Stimulated activated naive CD4-positive, alpha-beta T cell (primary cell): ENCODE data around the gene UBXN4.
"Not testable (repeated sequence)": the region's sequence is repeated elsewhere in the genome, so short reads cannot be mapped to it uniquely, and the experiment has no call there.

ENCODE experiments used
- DNase-seq, 6 experiments: peaks; one replicate each; lab custom pipeline; 2025; lab: John Stamatoyannopoulos, UW

The UBXN4 gene, protein sequence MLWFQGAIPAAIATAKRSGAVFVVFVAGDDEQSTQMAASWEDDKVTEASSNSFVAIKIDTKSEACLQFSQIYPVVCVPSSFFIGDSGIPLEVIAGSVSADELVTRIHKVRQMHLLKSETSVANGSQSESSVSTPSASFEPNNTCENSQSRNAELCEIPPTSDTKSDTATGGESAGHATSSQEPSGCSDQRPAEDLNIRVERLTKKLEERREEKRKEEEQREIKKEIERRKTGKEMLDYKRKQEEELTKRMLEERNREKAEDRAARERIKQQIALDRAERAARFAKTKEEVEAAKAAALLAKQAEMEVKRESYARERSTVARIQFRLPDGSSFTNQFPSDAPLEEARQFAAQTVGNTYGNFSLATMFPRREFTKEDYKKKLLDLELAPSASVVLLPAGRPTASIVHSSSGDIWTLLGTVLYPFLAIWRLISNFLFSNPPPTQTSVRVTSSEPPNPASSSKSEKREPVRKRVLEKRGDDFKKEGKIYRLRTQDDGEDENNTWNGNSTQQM

DNA sequence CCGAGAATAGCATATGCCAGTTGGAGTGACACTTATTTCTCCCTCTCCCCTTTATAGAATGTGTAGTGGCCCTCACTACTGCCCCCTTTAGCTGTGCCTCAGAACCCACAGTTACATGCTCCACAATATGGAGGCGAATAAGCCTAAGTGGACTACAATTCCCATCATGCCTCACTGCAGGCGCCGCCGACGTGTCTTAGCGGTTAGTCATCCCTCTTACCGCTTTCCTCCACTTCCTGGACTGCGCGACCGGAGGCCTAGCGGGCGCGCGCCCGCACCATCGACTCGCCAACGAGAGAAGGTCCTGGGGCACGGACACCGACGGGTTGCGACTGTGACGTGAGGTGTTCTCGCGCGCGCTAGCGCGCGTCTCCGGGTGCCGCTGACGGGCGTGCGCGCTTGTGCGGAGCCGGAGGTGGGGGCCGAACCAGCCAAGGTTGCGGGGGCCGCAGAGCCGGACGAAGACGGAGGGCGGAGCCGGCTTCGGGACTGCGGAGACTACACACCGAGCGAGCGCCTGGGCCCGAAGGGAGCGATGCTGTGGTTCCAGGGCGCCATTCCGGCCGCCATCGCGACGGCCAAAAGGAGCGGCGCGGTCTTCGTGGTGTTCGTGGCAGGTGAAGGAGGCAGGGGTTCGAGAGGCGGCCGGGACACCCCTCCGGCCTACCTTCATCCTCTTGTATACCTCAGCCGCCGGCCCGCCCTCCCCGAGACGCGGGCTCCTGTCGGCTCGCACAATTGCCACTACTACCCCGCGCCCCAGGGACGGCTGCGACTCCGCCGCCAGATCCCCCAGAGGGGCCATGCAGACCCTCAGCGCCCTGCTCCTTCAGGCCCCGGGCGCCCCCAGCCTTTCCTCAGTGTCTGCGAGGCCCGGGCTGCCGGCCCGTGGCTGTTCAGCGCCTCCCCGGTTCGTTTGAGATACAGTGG lies at the start of gene UBXN4:
TSS of gene UBXN4 (plus strand) at position 461 of the 930 bp plus-strand sequence. CDS start at position 536, 75 bp downstream.
- peak; percentile 85 to 93 (median 89) for DNase-seq

DNA sequence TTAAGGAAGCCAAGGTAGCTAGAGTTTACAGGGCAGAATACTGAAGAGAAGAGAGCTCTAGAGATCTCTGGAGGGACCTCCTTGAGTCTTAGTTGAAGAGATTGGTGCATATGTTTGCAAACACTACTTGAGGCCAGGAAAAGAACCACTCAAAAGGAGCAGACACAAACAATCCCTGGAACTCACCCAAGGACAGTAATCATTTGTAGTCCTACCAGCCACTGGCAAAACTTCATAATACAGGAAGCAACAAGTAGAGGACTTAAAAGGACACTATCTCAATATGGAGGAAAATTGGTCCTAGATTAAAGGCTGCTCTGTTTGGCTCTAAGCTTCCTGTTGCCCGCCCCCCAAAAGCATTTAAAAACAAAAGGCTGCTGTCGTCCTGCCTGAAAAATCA lies 46.9 kb upstream of the UBXN4 start:
- DNase-seq = no peak

DNA sequence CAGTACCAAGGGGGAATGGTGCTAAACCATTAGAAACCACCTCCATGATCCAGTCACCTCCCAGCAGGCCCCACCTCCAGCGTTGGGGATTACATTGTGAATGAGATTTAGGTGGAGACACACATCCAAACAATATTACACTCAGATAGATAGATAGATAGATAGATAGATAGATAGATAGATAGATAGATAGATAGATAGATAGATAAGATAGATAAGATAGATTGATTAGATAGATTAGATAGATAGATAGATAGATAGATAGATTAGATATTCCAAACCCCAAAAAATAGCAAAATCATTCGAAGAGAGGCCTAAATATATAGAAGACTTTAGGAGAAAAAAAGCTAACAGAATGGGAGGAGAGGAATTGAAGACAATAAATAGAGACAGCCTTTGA lies 42.8 kb upstream of the UBXN4 start:
- DNase-seq = no peak

DNA sequence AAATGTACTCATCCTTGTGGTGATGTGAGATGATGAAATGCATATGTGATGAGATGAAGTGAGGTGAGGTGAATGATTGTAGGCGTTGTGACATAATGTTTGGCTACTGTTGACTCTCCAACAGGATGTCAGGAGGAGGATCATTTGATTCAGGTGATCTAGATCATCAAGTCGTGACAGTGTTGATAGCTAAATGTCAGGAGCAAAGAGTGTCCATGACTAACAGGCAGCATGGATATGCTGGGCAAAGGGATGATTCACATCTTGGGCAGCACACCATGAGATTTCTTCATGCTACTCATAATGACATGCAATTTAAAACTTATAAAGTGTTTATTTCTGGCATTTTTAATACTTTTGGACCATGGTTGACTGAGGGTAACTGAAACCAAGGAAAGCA lies 40.2 kb upstream of the UBXN4 start:
- no peak for DNase-seq

DNA sequence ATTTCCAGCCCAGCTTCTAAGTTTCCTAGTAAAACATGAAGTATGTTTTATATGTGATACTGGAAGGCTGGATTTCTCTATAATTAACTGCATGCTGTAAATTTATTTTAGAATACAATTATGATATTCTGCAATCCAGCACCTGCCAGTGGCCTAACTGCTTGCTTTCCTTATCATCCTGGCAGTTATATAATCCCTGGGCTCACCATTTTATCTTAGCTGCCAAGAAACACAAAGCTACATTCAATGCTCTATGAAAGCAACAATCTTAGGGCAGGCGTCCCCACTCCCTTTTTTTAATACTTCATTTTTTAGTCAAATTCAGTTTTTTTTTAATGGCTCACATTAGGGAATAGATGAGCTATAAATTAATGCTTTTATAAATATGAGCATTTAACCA lies 38.4 kb upstream of the UBXN4 start:
- DNase-seq = no peak

DNA sequence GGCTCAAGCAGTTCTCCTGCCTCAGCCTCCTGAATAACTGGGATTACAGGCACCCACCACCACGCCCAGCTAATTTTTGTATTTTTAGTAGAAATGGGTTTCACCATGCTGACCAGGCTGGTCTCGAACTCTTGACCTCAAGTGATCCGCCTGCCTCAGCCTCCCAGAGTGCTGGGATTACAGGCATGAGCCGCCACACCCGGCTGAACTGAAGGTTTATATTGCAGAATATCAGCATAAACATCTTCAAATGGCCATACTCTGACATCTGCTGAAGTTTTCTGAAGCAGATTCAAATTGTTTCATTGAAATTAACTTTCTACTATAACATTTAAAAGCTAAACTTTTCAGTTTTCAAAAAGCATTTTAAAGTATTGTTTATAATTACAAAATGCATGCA lies 37.6 kb upstream of the UBXN4 start:
- DNase-seq = not testable (repeated sequence)

DNA sequence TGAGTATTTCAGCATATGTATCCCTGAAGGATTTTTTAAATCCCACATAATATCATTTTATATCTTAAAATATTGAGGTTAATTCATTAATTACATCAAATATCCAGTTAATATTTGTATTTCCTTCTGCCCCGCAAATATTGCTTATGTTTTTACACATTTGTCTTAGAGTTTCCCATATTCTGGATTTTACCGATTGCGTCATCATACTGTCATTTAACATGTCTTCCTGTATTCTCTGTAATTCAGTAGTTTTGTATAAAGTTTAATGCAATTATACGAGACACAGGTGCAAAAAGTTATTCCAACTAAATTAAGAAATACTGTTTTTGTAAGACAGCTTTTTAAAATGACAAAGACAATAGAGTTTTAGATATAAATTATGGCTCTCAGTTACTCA lies 33.5 kb upstream of the UBXN4 start:
- no peak for DNase-seq

DNA sequence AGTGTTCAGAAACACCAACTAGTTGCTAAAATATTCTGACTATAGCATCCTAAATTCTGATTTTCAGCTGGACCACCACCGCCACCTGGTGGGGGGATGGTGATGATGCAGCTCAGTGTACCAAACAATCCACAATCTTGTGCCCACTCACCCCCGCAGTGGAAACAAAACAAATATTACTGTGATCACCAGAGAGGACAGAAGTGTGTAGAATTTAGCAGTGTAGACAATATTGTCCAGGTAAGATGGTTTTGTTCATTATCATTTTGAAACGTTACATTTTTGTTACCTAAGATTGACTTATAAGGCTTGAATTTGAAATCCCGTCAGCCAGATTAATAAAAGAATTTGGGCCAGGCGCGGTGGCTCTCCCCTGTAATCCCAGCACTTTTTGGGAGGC lies 31.7 kb upstream of the UBXN4 start:
- DNase-seq = peak; percentile 30 to 79 (median 56)

DNA sequence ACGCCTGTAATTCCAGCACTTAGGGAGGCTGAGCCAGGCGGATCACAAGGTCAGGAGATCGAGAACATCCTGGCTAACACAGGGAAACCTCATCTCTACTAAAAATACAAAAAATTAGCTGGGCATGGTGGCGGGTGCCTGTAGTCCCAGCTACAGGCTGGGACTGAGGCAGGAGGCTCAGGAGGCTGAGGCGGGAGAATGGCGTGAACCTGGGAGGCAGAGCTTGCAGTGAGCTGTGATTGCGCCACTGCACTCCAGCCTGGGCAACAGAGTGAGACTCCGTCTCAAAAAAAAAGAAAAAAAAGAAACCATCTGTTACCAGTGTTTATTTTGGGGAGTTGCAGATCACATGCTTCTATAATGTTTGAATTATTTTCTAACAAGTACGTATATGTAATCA lies 26.6 kb upstream of the UBXN4 start:
- not testable (repeated sequence) for DNase-seq

DNA sequence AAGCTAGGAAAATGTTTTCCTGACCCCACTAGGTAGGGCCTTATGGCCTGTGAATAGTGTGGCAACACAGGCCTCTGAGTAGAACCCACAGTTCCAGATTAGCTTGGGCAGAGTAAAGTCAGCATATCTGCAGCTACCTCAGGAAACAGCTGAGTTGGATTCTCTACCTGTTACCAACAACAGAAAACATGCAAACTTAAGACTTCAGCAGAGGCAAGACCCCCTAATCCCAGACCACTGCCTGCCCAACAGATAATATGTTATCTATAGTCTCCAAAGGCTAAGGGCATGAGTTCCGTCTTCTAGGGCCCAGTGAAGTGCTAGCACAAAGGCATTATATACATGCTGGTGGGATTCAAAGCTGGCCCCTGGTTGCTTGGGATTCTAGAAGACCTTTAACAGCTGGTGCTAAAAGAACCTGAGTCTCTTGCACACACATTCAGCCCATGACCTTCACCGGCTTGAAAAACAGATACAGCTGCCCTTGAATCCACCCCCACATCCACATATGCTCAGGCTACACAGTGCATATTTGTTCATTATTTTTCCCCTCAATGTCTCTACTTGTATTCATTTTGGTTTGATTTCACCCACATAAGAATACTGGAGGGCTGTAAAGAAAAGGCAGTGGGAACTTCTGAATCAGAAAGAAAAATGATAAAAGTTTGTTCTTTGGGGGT lies 13.5 kb upstream of the UBXN4 start:
- DNase-seq = no peak

DNA sequence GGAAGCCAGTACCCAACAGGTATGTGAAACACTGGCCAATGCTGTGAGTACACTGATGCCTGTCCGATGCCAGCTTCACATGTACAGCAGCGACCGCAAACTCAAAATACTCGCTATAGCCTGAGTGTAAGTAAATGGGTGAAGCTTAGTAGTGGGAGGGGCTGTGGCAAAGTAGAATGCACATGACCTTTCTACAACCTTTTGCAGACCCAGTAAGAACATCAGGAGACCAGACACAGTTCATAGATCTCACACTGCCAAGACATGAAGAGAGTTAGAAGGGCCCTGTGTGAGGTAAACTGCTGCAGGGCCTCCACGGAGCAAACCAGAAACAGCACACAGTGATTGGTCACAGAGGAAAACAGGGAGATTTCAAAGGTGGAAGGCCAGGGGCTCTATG lies 9.1 kb upstream of the UBXN4 start:
- DNase-seq = no peak

DNA sequence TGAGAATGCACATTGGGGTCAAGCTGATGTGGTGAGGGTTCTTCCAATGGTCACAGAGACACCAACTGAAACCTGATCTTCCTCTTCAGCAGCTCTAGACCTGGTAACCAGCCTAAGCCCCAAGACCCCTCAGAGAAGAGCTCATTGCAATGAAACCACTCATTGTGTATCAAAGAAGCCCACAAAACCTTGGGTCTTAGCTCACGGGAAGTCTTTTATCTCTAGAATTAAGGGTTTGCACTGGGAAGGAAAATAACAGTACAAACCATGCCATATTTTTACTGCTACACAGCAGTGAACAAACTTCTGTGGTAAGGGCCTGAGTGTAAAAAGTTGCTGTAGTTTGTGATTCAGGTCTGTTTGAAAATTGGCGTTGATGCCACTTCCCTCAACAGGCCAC lies 8.6 kb upstream of the UBXN4 start:
- DNase-seq = no peak

DNA sequence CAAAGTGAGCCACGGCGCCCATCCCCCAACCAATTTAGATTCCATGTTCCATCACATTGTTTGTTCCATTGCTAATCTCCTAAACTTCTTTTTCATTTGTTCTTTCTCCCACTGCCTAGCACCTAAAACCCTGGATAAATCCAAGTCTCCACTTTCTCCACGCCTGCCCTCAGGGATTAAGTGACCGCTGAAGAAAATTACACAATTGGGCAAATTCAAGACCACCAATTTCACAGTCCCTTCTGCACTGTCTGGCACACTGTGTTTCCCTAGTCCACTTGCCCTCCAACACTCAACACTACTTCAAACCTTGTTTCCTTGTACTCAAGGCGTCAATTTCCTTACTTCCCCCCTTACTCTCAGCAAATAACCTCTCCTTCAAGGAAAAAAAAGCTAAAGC lies 5.1 kb upstream of the UBXN4 start:
- no peak for DNase-seq

DNA sequence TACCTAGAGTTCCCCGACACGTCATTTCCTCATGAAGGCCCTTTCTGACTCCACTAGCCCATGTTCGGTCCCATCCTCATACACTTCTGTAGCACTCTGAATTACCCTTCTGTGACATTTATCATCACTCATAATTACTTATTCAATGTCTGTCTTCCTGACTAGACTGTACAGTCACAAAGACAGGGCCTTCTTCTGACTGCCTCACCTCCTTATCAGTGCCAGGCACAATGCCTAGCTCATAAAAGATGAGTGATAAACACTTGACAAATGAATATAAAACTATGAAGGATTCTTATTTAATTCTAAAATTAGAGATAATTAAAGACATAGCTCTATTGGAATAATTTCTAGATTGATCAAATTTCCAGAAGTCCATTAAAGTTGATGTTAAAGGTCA lies 1.4 kb upstream of the UBXN4 start:
- no peak for DNase-seq

DNA sequence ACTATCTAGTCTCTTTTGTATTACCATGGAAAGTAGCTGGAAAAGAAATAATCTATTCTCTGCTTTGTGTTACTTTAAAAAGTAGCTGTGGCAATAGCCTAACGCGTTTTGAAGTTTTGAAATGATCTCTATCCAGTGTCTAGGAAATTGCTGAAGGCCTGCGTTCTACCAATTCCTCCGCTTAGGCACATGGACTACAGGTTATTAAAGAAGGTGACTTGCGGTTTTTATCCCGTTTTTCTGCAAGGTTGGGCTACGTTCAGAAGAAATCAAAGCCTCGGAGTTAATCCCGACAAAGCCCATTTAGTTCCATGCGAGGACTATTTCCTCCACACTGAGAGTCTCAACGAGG lies 636 bp upstream of the UBXN4 start:
- no peak for DNase-seq

DNA sequence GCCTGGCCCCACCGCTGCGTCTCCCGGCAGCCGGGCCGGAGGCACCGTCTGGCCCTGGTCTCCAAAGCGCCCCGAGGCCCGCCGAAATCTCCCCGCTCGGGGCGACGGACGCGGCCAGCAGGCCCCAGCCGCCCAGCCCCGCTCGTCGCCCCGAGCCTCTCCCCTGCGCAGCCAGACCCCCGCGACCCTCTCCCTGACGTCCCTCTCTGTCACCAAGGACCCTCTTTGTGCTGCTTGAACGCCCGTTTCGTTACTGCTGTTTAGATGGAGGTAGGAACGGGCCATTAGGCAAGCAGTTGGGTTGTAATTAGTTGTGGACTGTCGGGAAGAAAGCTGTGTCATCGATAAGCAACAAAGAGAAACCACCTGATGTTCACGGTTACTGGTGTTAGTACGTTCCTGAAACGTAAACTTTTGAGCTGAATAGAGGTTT lies 686 bp downstream of the UBXN4 start:
- DNase-seq = peak; percentile 16 to 63 (median 39)

DNA sequence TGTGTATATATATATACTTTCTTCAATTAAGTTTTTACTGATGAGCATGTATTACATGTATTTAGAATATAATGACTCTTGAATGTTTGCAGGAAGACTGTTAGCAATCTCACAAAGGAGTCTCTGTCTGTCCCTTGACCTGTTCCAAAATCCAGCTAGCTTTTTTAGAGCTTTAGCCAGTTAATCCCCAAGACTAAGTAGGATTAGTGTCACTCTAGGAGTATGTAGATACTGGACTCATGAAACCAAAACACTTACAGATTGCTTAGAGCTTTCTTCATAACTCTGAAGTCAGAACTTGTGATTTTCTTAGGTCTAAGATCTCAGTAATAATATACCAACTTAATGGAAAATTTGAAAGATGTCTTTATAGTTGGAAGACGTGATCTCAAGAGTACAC lies 2.2 kb downstream of the UBXN4 start:
- DNase-seq = no peak

DNA sequence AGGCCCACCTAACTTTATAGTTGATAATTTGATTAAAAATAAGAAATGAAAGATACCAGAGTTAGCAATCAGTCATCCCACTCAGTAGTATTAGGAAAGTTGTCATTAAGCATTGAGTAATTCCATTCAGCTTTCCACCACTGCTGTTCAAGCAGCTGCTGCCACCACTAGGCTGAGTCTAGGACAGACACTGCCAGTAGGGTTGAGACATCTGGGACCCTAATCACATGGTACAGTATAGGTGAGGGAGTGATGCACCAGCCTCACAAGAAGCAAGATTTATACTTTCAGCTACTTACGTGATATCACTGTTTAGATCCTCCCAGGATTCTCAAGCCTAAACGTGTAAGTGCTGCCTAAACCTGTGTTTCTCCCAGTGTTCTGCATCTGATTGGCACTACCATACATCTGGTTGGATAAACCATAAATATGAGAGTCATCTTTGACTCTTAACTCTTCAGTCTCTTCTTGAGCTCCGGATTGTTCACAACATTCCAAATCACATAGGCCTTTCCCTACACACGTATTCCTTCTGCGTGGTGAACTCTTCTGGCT lies 3.2 kb downstream of the UBXN4 start:
- no peak for DNase-seq

DNA sequence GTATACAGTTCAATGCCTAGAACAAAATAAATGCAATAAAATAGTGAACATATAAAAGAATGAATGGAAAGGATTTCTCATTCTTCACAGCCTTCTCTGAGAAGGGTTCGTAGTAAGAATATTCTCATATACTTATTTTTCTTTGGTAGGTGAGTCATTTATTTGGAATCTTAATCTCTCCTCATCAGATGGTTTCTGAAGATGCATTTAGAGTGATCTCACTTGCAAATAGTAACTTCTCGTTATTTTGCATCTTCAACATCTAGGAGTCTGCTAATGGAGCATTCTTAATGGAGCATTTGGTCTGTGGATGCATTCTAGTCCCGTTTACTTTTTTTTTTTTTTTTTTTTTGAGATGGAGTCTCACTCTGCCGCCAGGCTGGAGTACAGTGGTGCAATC lies 3.9 kb downstream of the UBXN4 start:
- DNase-seq = no peak

DNA sequence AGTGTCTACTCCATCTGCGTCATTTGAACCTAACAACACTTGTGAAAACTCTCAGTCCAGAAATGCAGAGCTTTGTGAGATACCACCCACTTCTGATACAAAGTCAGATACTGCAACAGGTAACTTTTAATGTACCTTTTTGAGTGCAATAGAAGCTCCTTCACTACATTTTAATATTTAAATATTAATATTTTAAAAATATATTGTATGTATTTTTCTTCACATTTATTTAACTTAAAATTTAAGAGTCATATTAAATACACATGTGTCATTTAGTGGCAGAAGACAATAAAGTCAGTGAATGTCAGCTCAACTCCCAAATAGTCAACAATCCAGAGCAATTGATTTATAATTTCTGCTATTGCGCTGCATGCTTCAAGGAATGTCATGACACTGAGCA lies 13.9 kb downstream of the UBXN4 start:
- DNase-seq = no peak

DNA sequence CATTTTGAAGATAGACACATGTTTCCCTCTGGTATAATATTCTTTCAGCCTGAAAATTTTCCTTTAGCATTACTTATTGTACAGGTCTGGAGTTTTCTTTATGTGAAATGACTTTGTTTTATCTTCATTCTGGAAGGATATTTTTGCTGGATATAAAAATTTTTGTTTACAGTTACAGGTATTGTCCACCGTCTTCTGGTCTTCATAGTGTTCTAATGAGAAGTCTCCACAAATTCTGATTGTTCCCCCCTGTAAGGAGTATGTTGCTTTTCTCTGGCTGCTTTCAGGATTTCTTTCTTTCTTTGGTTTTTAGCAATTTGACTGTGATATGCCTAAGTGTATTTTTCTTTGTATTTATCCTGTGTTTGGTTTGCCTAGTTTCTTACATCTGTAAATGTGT lies 15.0 kb downstream of the UBXN4 start:
- DNase-seq = no peak

DNA sequence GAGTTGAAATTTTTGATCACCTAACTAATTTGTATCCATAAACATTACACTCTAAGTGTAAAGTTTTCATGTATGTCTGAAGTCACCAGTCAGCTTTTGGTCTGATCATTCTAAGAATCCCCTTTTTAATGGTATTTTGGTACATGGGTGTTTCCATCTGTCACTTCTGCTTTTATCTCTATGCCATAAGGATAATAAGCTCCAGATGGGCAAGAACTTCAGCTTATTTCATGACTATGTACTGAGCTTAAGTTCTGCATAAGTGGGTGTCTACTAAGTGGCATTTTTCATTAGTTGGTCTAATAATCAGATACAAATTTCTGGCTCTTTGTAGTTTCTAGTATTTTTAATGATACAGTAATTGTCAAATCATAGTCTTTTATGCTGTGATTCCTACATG lies 20.4 kb downstream of the UBXN4 start:
- no peak for DNase-seq
